GM12892 (cell line): ENCODE measurements around the gene OSR1.

Experiments used
- POLR2A ChIP-seq: IDR thresholded peaks from 2 replicates; pipeline ENCODE4 v1.6.1; 2011; ENCODE audit warnings: low read depth, low read length, control low read depth
- POLR2AphosphoS5 ChIP-seq: IDR thresholded peaks from 2 replicates; pipeline ENCODE4 v1.6.1; 2011; ENCODE audit warnings: low read depth, low read length, control low read depth
- TAF1 ChIP-seq: IDR thresholded peaks from 2 replicates; pipeline ENCODE4 v1.6.1; 2011; ENCODE audit warnings: low read depth, mild to moderate bottlenecking, control low read depth, low read length, borderline replicate concordance

DNA sequence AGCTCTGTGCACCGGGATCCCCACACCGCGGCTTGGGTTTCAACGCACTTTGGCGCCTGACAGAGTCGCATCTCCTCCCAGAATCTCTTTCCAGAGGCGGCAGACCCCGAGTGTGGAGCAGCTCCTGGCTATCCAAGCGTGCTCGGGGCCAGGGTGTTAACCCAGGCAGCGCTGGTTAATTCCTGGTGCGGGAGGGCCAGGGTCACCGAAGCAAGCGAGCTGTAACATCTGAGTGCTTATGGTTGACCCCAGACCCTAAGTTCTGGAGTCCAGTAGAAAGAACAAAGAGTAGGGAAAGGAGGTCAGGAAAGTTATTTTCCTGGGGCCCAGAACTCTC, 566 bp upstream of the OSR1 start:
- TF ChIP-seq POLR2AphosphoS5, result no peak
- no peak for TF ChIP-seq POLR2A
- TF ChIP-seq TAF1, result no peak
